Inflammatory macrophage (primary cell): Measurements from ENCODE around the gene IL25.
"Not testable (repeated sequence)": the region's sequence is repeated elsewhere in the genome, so short reads cannot be mapped to it uniquely, and the experiment has no call there.

Experiments
- DNase-seq, 2 donors: peaks; one replicate each; pipeline ENCODE4 v3.0.0-alpha.2; 2020 to 2022

IL25 gene

GRCh38 chr14:23392613-23393012 lies 20.0 kb downstream of the IL25 start:
- no peak for DNase-seq

GRCh38 chr14:23396126-23396525 lies 23.5 kb downstream of the IL25 start:
- DNase-seq, result no peak

GRCh38 chr14:23396781-23397407 lies 24.3 kb downstream of the IL25 start:
- DNase-seq, result no peak

GRCh38 chr14:23398348-23398747 lies 25.7 kb downstream of the IL25 start:
- no peak for DNase-seq

- no peak for DNase-seq
Observed at GRCh38 chr14:23399136-23399535, 26.5 kb downstream of the IL25 start.

GRCh38 chr14:23399591-23399990 lies 27.0 kb downstream of the IL25 start:
- peak in 1 of 2 donors; percentile 1 for DNase-seq

- DNase-seq, result not testable (repeated sequence)
Observed at GRCh38 chr14:23400496-23401149, 28.0 kb downstream of the IL25 start.

GRCh38 chr14:23401291-23401690 lies 28.7 kb downstream of the IL25 start:
- peak; percentile 16 to 34 for DNase-seq

- no peak for DNase-seq
Observed at GRCh38 chr14:23402296-23403138, 29.9 kb downstream of the IL25 start.

GRCh38 chr14:23403139-23403438 lies 30.5 kb downstream of the IL25 start:
- DNase-seq, result no peak

GRCh38 chr14:23403908-23404307 lies 31.3 kb downstream of the IL25 start:
- no peak for DNase-seq

- no peak for DNase-seq
Observed at GRCh38 chr14:23404331-23404900, 31.8 kb downstream of the IL25 start.

GRCh38 chr14:23405096-23405495 lies 32.5 kb downstream of the IL25 start:
- DNase-seq, result no peak

GRCh38 chr14:23405516-23406025 lies 33.0 kb downstream of the IL25 start:
- DNase-seq, result no peak

- DNase-seq, result no peak
Observed at GRCh38 chr14:23406244-23406643, 33.6 kb downstream of the IL25 start.

GRCh38 chr14:23406725-23407355 lies 34.2 kb downstream of the IL25 start:
- no peak for DNase-seq

GRCh38 chr14:23407516-23408306 lies 35.1 kb downstream of the IL25 start, which contains the start of gene MYH6:
Gene MYH6 (minus strand): TSS chr14:23408273. CDS start chr14:23407223, 1,050 bp downstream.
- no peak for DNase-seq

- no peak for DNase-seq
Observed at GRCh38 chr14:23408307-23408630, 35.7 kb downstream of the IL25 start.

GRCh38 chr14:23409475-23409874 lies 36.9 kb downstream of the IL25 start:
- no peak for DNase-seq

- no peak for DNase-seq
Observed at GRCh38 chr14:23409966-23410635, 37.5 kb downstream of the IL25 start.
